ENCODE results near the gene FBF1.

The FBF1 gene

GRCh38 chr17:75933808-75934207 is 7.0 kb downstream of the FBF1 start:
- Mint-ChIP-seq H3K4me1 (no peaks in the 10 kb centered on the region), H3K27me3 (no peaks in the 10 kb centered on the region), H3K36me3 (ENCODE audit: insufficient read depth) (no peaks in the 10 kb centered on the region), H3K9me3 (no peaks in the 10 kb centered on the region), H3K4me3 (no peak overlapping the region), H3K27ac (ENCODE audit: low read depth) (no peak overlapping the region)
- ATAC-seq (replicated peaks; ENCODE audit: extremely low read depth, poor library complexity, severe bottlenecking), result no peak
- DNase-seq (ENCODE audit: low spot score in 2 of 2), result no peak

GRCh38 chr17:75932852-75933251 is 8.0 kb downstream of the FBF1 start:
- no peaks in the 10 kb centered on the region for H3K36me3 Mint-ChIP-seq (ENCODE audit: insufficient read depth)
- no peak for ATAC-seq (replicated peaks; ENCODE audit: extremely low read depth, poor library complexity, severe bottlenecking)
- DNase-seq (ENCODE audit: low spot score in 2 of 2), result no peak
- H3K4me3 Mint-ChIP-seq, result no peak overlapping the region
- H3K27ac Mint-ChIP-seq (ENCODE audit: low read depth), result no peak overlapping the region
- H3K4me1 Mint-ChIP-seq, result no peaks in the 10 kb centered on the region
- no peaks in the 10 kb centered on the region for H3K9me3 Mint-ChIP-seq
- H3K27me3 Mint-ChIP-seq, result no peaks in the 10 kb centered on the region

GRCh38 chr17:75931062-75931461 is 9.8 kb downstream of the FBF1 start:
- ATAC-seq (replicated peaks; ENCODE audit: extremely low read depth, poor library complexity, severe bottlenecking), result no peak
- Mint-ChIP-seq H3K36me3 (ENCODE audit: insufficient read depth) (no peaks in the 10 kb centered on the region), H3K9me3 (no peaks in the 10 kb centered on the region), H3K4me3 (no peak overlapping the region), H3K27me3 (no peaks in the 10 kb centered on the region), H3K4me1 (no peaks in the 10 kb centered on the region), H3K27ac (ENCODE audit: low read depth) (no peak overlapping the region)
- no peak for DNase-seq (ENCODE audit: low spot score in 2 of 2)

- DNase-seq (ENCODE audit: low spot score in 2 of 2), result no peak
- ATAC-seq (replicated peaks; ENCODE audit: extremely low read depth, poor library complexity, severe bottlenecking), result no peak
- Mint-ChIP-seq H3K9me3 (no peaks in the 10 kb centered on the region), H3K27ac (ENCODE audit: low read depth) (no peak overlapping the region), H3K4me1 (no peaks in the 10 kb centered on the region), H3K36me3 (ENCODE audit: insufficient read depth) (no peaks in the 10 kb centered on the region), H3K4me3 (no peak overlapping the region), H3K27me3 (no peaks in the 10 kb centered on the region)
These were observed 13.4 kb downstream of the FBF1 start for GRCh38 chr17:75927286-75927922.

GRCh38 chr17:75926456-75926855 is 14.4 kb downstream of the FBF1 start:
- DNase-seq (ENCODE audit: low spot score in 2 of 2) (no peak), ATAC-seq (replicated peaks; ENCODE audit: extremely low read depth, poor library complexity, severe bottlenecking) (no peak)
- no peaks in the 10 kb centered on the region for H3K9me3 Mint-ChIP-seq
- H3K4me1 Mint-ChIP-seq, result no peaks in the 10 kb centered on the region
- no peaks in the 10 kb centered on the region for H3K27me3 Mint-ChIP-seq
- H3K4me3 Mint-ChIP-seq, result no peak overlapping the region
- no peak overlapping the region for H3K27ac Mint-ChIP-seq (ENCODE audit: low read depth)
- H3K36me3 Mint-ChIP-seq (ENCODE audit: insufficient read depth), result no peaks in the 10 kb centered on the region

- DNase-seq (ENCODE audit: low spot score in 2 of 2) (no peak), ATAC-seq (replicated peaks; ENCODE audit: extremely low read depth, poor library complexity, severe bottlenecking) (no peak)
- no peaks in the 10 kb centered on the region for H3K36me3 Mint-ChIP-seq (ENCODE audit: insufficient read depth)
- H3K4me3 Mint-ChIP-seq, result no peak overlapping the region
- H3K27me3 Mint-ChIP-seq, result no peaks in the 10 kb centered on the region
- no peaks in the 10 kb centered on the region for H3K9me3 Mint-ChIP-seq
- no peak overlapping the region for H3K27ac Mint-ChIP-seq (ENCODE audit: low read depth)
- no peaks in the 10 kb centered on the region for H3K4me1 Mint-ChIP-seq
These were observed 14.9 kb downstream of the FBF1 start for GRCh38 chr17:75925912-75926311.

GRCh38 chr17:75925103-75925502 is 15.7 kb downstream of the FBF1 start:
- no peaks in the 10 kb centered on the region for H3K9me3 Mint-ChIP-seq
- no peaks in the 10 kb centered on the region for H3K36me3 Mint-ChIP-seq (ENCODE audit: insufficient read depth)
- H3K27ac Mint-ChIP-seq (ENCODE audit: low read depth), result no peak overlapping the region
- no peak for ATAC-seq (replicated peaks; ENCODE audit: extremely low read depth, poor library complexity, severe bottlenecking)
- DNase-seq (ENCODE audit: low spot score in 2 of 2), result no peak
- no peak overlapping the region for H3K4me3 Mint-ChIP-seq
- H3K4me1 Mint-ChIP-seq, result no peaks in the 10 kb centered on the region
- H3K27me3 Mint-ChIP-seq, result no peaks in the 10 kb centered on the region

- no peak overlapping the region for H3K4me3 Mint-ChIP-seq
- H3K4me1 Mint-ChIP-seq, result no peaks in the 10 kb centered on the region
- DNase-seq (ENCODE audit: low spot score in 2 of 2) (no peak), ATAC-seq (replicated peaks; ENCODE audit: extremely low read depth, poor library complexity, severe bottlenecking) (no peak)
- H3K9me3 Mint-ChIP-seq, result no peaks in the 10 kb centered on the region
- H3K27me3 Mint-ChIP-seq, result no peaks in the 10 kb centered on the region
- no peak overlapping the region for H3K27ac Mint-ChIP-seq (ENCODE audit: low read depth)
- no peaks in the 10 kb centered on the region for H3K36me3 Mint-ChIP-seq (ENCODE audit: insufficient read depth)
These were observed 17.6 kb downstream of the FBF1 start for GRCh38 chr17:75922963-75923874.

- H3K4me1 Mint-ChIP-seq, result no peaks in the 10 kb centered on the region
- no peak overlapping the region for H3K4me3 Mint-ChIP-seq
- H3K27me3 Mint-ChIP-seq, result no peaks in the 10 kb centered on the region
- no peaks in the 10 kb centered on the region for H3K36me3 Mint-ChIP-seq (ENCODE audit: insufficient read depth)
- ATAC-seq (replicated peaks; ENCODE audit: extremely low read depth, poor library complexity, severe bottlenecking) (no peak), DNase-seq (ENCODE audit: low spot score in 2 of 2) (no peak)
- no peak overlapping the region for H3K27ac Mint-ChIP-seq (ENCODE audit: low read depth)
- H3K9me3 Mint-ChIP-seq, result no peaks in the 10 kb centered on the region
These were observed 18.5 kb downstream of the FBF1 start for GRCh38 chr17:75922173-75922961.

GRCh38 chr17:75921596-75921995 is 19.2 kb downstream of the FBF1 start:
- ATAC-seq (replicated peaks; ENCODE audit: extremely low read depth, poor library complexity, severe bottlenecking), result no peak
- Mint-ChIP-seq H3K4me3 (no peak overlapping the region), H3K27me3 (no peaks in the 10 kb centered on the region), H3K9me3 (no peaks in the 10 kb centered on the region), H3K27ac (ENCODE audit: low read depth) (no peak overlapping the region), H3K4me1 (no peaks in the 10 kb centered on the region), H3K36me3 (ENCODE audit: insufficient read depth) (no peaks in the 10 kb centered on the region)
- no peak for DNase-seq (ENCODE audit: low spot score in 2 of 2)

GRCh38 chr17:75920045-75920560 is 20.7 kb downstream of the FBF1 start:
- DNase-seq (ENCODE audit: low spot score in 2 of 2), result no peak
- no peak overlapping the region for H3K4me3 Mint-ChIP-seq
- peaks cover 2% of the 10 kb centered on the region for H3K36me3 Mint-ChIP-seq (ENCODE audit: insufficient read depth)
- H3K27ac Mint-ChIP-seq (ENCODE audit: low read depth), result no peak overlapping the region
- no peaks in the 10 kb centered on the region for H3K9me3 Mint-ChIP-seq
- no peaks in the 10 kb centered on the region for H3K27me3 Mint-ChIP-seq
- H3K4me1 Mint-ChIP-seq, result no peaks in the 10 kb centered on the region
- ATAC-seq (replicated peaks; ENCODE audit: extremely low read depth, poor library complexity, severe bottlenecking), result no peak

- DNase-seq (ENCODE audit: low spot score in 2 of 2), result no peak
- Mint-ChIP-seq H3K9me3 (no peaks in the 10 kb centered on the region), H3K27me3 (no peaks in the 10 kb centered on the region), H3K4me3 (no peak overlapping the region), H3K27ac (ENCODE audit: low read depth) (no peak overlapping the region), H3K4me1 (no peaks in the 10 kb centered on the region), H3K36me3 (ENCODE audit: insufficient read depth) (peaks cover 2% of the 10 kb centered on the region)
- no peak for ATAC-seq (replicated peaks; ENCODE audit: extremely low read depth, poor library complexity, severe bottlenecking)
These were observed 21.2 kb downstream of the FBF1 start for GRCh38 chr17:75919611-75920010.

Data from central memory CD8-positive, alpha-beta T cell (primary cell).